T1000 (cell line): ENCODE results near the gene BICDL1.
"Not testable (repeated sequence)": the region's sequence is repeated elsewhere in the genome, so short reads cannot be mapped to it uniquely, and the experiment has no call there.

Experiments used
- DNase-seq: peaks from one replicate; lab custom pipeline; 2025; ENCODE audit warnings: mixed read lengths; lab: John Stamatoyannopoulos, UW

The BICDL1 gene

GRCh38 chr12:119988472-119989360 is at the start of gene BICDL1:
BICDL1 (plus strand) TSS chr12:119989236; CDS start chr12:119989869, 633 bp downstream.
- peak; percentile 23 for DNase-seq

DNA sequence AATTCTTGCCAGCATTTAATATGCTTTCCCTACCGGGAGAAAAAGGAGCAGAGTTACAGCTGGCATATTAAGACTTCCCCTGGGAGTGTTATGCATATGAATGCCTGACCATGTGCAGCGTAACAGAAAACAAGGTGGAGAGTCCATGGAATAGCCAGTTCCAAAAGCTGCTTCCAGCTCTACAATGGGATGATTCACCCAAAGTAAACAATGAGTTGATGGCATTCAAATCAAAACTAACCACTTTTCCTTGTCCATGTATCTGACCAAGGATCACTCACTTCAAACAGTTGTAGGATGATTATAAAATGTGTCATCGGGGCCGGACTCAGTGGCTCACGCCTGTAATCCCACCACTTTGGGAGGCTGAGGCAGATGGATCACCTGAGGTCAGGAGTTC is 48.1 kb upstream of the BICDL1 start:
- DNase-seq = no peak

DNA sequence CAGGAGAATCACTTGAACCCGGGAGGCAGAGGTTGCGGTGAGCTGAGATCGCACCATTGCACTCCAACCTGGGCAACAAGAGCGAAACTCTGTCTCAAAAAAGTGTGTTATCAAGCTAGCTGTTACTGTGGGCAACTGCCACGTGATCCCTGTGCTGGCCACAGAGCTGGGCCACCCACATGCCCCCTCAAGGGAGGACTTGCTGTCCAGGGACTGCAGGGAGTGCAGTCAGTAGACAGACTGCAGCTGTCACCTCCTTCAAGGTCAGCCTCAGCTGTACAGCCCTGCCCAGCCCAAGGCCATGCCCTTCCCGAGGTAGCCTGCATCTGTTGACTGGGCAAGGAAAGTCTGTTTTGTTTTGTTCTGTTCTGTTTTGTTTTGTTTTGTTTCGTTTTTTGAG is 46.6 kb upstream of the BICDL1 start:
- DNase-seq = no peak

GRCh38 chr12:119946213-119946612 is 42.8 kb upstream of the BICDL1 start:
- DNase-seq = no peak

- DNase-seq = no peak
Observed at GRCh38 chr12:119949145-119949544, 39.9 kb upstream of the BICDL1 start.

- no peak for DNase-seq
Observed at GRCh38 chr12:119949594-119949993, 39.4 kb upstream of the BICDL1 start.

- no peak for DNase-seq
Observed at GRCh38 chr12:119956047-119956446, 33.0 kb upstream of the BICDL1 start.

DNA sequence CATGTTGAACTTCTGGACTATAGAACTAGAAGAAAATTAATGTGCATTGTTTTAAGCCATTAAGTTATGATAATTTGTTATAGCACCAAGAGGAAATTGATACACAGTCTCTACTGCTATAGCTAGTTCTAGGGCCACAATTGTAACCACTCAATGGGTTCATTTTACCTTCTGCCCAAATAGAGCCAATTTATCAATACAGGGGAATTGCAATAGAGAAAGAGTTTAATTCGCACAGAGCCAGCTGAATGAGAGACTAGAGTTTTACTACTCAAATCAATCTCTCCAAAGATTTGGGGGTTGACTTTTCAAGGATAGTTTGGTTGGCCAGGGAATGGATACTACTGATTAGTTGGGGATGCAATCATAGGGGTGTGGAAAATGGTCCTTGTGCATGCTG is 31.9 kb upstream of the BICDL1 start:
- DNase-seq = no peak

- DNase-seq = no peak
Observed at GRCh38 chr12:119959435-119959834, 29.6 kb upstream of the BICDL1 start.

DNA sequence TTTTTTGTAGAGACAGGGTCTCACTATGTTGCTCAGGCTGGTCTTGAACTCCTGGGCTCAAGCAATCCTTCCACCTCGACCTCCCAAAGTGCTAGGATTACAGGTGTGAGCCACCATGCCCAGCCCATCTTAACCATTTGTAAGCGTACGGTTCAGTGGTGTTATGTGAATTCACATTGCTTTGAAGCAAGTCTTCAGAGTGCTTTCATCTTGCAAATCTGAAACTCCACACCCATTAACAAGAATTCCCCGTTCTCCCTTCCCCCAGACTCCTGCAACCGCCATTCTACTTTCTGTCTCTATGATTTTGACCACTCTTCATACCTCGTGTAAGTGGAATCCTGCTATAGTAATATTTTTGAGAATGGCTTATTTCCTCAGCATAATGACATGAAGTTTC is 24.9 kb upstream of the BICDL1 start:
- DNase-seq = no peak

DNA sequence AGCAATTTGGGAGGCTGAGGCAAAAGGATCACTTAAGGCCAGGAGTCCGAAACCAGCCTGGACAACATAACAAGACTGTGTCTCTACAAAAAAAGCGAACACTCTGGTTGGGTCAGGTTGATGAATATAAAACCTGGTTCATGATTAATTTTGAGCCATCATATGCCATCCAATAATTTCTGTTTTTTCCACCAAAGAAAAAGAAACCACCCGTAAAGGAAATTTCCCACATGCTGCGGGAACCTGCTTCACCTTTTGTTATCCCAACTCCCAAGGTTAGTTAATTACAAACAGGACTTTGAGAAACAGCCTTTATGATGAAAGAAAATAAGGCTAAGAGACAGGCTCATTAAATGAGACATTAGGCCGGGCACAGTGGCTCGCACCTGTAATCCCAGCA is 24.1 kb upstream of the BICDL1 start:
- no peak for DNase-seq

DNA sequence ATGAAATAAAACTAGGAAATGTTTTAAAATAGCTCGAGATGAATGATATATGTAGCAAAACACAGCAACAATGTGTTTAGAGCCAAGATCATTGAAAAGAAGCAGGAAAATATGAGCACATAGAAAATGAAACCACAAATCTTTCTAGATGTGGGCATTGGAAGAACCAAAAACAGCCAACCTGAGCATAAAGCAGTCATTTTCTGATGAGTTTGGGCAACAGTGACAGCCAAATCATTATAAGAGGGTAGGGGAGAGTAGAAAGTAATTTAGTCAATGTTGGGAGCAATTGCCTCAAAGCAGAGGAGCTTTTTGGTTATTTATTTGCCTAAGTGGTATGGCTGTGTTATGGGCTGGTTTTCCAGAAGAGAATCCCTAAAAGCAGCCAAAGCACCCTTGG is 8.8 kb upstream of the BICDL1 start:
- DNase-seq = no peak

DNA sequence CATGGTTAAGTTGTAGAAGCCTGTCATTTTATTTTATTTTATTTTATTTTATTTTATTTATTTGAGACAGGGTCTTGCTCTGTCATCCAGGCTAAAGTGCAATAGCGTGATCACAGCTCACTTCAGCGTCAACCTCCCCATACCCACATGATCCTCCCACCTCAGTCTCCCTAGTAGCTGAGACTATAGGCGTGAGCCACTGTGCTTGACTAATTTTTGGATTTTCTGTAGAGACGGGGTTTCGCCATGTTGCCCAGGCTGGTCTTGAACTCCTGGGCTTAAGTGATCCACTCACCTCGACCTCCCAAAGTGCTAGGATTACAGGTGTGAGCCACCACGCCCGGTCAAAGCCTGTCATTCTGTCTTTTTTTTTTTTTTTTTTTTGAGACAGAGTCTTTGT is 8.3 kb upstream of the BICDL1 start:
- DNase-seq = not testable (repeated sequence)

DNA sequence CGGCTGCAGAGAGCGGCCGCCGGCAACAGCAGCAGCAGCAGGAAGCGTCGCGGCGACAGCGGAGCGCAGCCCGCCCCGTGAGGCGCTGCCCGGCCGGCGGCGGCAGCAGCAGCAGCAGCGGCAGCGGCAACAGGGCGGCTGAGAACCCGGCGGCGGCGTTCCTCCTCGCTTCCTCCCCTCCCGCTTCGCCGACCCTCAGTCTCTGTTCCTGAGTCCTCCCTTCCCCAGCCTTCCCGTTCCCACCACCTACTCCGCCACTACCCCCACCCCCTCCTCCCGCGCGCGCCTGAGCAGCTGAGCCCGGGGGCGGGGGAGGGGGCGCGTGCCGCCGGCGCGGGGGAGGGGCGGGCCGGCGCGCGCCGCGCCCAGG is 310 bp downstream of the BICDL1 start:
- DNase-seq = no peak

GRCh38 chr12:119989731-119990381 is 820 bp downstream of the BICDL1 start:
- DNase-seq = peak; percentile 59

GRCh38 chr12:119990382-119990874 is 1.4 kb downstream of the BICDL1 start:
- DNase-seq = no peak

GRCh38 chr12:119992129-119992705 is 3.2 kb downstream of the BICDL1 start:
- no peak for DNase-seq

DNA sequence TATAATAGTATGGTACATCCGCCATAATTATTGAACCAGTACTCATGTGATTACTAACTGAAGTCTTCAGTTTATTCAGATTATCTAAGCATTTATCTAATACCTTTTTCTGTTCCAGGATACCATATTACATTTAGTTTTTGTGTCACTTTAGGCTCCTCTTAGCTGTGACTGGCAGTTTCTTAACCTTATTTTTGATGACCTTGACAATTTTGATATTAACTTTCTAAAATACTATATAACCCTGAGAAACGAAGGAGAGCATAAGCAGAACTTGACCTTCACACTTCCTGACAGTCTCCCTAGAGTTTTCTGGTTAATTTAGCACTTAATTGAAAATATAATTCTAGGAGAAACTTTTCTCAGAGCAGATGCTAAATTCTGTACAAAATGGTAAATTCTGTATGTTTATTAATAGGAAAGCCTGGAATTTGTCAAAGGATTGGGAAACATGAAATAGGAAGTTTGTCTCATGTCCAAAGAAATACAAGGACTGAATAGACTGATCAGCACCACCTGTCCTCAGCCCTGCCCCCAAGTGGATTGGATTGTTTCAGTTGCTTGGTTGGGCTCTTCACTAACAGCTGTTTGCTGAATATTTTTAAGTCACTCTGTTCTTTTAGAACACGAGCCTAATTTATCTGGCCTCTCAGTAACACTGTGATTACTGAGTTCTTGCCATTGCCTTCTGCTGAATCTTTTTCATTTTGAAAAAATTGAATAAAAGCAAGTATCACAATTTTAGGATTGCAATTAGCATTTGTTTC is 6.0 kb downstream of the BICDL1 start:
- no peak for DNase-seq

DNA sequence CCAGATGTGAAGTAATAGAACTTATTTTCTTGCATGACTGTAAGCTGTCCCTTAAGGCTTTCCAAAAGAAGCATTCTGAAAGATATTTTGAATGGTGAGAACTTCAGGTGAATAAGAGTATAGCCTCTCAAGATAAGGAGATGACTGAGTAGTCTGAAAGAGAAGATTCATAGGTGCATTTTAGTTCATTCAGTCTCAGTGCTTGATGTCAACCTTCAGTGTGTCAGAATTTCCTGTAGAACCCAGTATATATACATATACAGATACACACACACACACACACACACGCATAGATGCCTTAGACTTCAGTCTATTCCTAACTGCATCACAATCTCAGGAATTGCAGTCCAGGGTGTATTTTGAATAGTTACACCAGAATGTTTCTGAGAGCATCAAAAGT is 7.4 kb downstream of the BICDL1 start:
- no peak for DNase-seq

DNA sequence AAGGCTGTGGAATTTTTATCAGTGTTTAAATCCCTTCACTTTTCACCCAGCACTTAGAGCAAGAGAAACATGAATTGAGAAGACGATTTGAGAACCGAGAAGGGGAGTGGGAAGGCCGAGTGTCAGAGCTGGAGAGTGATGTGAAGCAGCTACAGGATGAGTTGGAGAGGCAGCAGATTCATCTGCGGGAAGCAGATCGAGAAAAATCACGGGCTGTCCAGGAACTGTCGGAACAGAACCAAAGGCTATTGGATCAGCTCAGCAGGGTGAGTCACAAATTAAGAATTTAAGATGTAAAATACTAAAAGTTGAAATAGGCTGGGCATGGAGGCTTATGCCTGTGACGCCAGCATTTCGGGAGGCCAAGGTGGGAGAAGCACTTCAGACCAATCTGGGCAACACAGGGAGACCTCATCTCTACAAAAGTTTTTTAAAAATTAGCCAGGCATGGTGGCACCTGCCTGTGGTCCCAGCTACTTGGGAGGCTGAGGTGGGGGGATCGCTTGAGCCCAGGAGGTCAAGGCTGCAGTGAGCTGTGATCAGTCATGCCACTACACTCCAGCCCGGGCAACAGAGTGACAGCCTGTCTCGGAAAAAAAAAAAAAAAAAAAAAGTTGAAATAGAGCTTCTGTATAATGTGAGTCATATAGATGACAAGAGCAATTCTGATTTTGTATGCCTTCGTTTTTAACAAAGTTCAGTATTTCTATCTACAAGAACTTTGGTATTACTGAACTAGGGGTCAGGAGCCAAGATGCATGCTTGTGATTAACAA is 9.6 kb downstream of the BICDL1 start:
- DNase-seq = no peak

DNA sequence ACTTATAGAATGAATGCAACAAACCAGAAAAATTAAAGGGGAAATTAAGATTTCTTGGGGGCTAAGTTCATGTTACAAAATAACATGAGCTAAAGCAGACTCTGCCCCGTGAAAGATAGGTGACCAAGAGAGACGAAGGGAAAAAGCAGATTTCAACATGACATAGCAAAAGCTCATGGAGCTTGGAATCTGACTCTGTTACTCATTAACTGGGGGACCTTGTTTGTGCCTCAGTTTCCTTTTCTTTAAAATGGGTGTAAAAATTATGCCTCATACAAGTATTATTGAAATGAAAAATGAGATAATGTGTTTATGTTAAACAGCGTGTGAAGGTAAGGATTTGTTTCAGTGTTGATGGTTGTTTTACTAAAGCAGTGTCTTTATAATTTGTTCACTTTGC is 11.5 kb downstream of the BICDL1 start:
- no peak for DNase-seq
